COLO829 (cell line): ENCODE measurements around the gene IER5L.
"Not testable (repeated sequence)": the region's sequence is repeated elsewhere in the genome, so short reads cannot be mapped to it uniquely, and the experiment has no call there.

Experiments
- DNase-seq: peaks from one replicate; pipeline ENCODE4 v3.0.0; 2012; ENCODE audit warnings: low spot score

The IER5L gene

DNA sequence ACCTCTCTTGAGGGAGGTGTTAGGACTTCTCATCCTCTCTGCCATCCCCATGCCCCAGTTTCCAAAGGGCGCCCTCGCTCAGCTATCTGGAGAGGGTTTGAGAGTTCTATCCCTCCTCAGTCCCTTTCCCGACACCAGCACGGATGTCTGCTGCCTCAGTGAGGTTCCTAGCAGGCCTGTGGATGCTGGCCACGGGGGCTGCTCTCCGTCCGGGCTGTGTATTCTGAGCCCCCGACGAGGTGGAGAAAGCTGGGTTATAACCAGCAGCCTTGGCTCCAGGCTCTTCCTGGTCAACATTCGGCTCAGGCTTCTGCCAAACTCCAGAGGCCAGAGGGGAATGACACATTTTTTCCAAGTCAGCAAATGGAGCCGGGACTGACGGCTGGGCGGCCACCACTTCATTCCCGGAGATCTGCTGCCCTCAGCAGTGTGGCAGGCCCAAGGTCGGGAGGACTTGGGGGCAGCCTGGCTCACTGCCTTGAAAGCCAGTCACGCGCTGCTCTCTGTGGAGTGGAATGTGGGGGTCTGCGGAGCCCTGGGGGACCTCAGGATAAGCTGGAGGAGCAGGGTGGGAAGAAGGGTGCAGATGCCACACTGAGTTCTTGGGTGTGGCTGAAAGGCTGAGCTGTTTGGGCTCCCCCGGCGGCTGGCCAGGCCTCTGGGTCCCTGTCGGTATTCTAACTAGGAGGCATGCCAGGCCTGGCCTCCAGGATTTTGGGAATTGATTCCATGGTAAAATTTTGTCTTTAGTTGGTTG, 39.4 kb downstream of the IER5L start:
- DNase-seq, result no peak

DNA sequence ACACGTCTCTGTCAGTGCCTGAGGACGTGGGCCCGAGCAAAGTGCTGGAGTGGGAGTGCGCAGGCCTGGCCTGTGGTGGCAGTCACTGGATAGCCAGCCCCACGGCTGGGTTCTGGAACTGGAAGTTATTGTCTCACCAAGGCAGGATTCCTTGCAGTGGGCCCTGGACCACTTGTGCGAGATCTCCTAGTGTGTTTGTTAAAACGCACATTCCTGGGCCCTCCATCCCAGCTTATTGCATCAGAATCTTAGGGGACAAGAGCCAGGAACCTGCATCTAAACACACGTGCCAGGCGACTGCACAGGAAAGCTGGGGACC, 40.0 kb downstream of the IER5L start:
- DNase-seq, result no peak

GRCh38 chr9:129137292-129138143, 40.5 kb downstream of the IER5L start:
- DNase-seq, result no peak

DNA sequence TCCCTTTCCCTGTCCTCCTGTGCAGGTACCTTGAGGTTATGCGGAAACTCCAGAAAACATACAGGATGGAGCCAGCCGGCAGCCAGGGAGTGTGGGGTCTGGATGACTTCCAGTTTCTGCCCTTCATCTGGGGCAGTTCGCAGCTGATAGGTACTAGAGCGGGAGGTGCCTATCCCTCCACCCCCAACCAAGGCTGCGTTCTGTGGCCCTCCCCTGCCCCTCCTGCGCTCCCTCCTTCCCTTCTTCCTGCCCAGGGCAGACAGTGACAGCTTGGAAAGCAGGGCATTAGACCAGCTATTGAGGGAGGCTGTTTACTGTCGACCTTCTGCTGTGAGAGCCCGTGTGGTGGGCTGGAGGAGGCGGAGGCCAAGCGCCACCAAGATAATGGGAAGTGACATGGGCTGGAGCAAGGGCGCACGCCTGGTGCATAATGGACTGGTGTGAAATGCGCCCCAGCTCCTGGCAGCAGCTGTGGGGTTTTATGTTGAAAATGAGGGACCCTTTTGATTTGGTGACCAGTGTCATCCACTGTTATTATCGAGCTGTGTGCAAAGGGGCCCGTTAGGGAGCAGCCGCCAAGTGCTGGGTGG, 41.5 kb downstream of the IER5L start:
- no peak for DNase-seq

DNA sequence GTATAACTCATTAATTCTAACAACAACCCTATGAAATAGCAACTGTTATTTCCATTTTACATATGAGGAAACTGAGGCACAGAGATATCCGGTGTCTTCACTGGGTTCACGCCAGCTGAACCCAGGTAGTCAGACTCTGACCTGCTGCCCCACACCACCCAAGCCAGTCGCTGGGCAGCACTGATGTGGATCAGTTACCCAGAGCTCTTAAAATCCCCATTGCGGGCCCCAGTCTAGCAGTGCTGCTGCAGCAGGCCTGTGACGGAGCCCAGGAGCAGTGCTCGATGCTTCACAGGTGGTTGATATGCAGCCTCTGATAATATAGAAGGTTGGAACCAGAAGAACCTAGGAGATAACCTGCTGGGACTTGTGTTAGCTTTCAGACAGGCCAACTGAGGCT, 42.6 kb downstream of the IER5L start:
- no peak for DNase-seq

DNA sequence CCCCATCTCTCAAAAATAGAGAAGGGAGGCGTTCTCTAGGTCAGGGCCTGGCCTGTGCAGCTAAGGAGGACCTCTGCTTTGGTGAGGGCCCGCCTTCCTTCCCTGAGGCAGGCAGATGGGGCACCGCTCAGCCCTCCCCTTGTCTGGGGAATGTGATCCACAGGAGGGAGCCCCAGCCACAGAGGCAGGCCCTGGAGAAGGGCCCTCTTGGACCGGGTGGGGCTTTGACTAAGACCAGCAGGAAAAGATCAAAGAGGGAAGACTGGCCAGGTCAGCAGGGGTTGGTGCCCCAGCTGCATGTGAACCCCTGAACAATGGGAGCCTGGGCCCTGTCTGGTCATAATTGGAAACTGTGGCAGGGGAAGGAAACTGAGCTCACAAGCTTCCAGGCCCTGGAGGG, 45.0 kb downstream of the IER5L start:
- DNase-seq, result no peak

GRCh38 chr9:129131300-129132145, 46.5 kb downstream of the IER5L start:
- peak; percentile 84 for DNase-seq

DNA sequence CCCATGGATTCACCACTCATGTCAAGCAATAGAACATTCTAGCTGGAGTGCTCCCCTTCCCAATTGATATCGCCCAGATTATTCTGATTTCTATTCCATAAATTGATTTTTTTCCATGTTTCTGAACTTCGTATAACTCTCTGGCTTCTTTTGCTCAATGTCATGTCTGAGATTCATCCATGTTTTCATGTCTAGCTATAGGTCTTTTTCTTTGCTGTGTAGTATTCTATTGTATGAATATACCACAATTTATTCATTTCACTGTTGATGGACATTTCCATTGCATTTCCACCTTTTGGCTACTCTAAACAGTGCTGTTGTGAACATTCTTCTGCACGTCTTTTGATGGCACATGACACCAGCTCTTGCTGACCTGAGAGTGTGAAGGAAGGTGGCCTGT, 47.3 kb downstream of the IER5L start:
- DNase-seq, result no peak

DNA sequence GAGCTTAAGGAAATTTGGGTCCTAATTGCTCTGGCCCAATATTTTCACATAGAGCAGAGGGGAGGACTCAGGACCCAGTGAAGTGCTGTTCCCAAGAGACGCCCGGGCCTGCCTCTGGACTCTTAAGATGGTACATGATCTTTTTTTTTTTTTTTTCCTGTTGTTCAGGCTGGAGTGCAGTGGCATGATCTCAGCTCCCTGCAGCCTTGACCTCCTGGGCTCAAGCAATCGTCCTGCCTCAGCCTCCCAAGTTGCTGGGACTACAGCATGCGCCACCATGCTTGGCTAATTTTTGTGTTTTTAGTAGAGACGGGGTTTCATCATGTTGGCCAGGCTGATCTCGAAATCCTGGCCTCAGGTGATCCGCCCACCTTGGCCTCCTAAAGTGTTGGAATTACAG, 47.8 kb downstream of the IER5L start:
- not testable (repeated sequence) for DNase-seq

DNA sequence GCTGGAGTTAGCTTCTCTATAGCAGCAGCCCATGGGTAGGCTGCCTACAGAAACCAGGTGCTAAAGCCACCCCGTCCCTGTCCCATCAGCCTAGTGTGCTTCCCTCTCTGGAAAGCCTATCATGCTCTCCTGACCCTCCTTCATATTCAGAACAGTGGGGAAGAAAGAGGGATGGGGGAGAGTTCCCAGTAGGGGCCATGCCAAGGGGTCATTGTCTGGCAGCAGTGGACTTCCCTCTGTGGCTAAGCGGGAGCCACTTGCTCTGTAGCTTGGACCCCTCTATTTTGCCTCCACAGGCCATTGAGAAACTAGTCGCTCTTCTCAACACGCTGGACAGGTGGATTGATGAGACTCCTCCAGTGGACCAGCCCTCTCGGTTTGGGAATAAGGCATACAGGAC, 49.4 kb downstream of the IER5L start:
- no peak for DNase-seq

DNA sequence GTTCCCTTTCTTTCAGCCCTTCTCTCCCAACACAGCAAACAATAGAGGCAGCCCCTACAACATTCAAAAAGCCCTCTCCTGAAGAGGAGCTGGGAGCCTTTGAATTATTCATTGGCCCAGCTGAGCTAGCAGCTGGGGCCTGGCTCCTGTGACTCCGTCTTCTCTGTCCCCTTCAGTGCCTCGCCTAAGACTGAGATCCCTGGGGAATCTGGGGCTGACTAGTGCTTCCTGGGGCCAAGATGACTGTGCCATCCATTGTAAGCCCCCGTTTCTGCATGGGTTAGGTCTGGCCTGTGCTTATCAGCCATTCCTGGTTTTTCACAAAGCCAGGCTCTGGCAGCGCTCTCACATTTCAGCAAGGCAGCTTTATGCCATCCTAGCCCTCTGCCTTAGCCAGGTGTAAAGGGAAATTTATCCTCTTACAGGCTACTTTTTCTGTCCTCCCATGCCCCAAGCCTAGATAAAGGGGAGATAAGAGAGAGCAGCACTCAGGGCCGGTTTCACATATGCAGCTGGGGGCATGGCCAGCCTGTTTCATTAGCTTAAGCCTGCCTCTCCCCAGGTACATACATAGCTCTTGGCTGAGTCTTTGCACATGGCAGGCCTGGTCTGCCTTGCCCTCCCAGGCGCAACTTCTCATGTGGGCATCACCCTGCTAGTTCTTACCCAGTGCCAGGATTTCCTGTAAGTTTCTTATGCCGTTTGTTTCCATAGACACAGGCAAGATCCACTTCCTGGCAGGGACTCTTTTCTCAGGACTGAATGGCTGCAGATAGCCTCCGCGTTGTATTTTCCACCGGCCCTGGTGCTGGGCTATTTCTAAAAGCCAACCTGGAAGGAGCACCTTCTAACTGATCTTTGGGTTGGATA, 51.1 kb downstream of the IER5L start:
- no peak for DNase-seq
